Left ventricle myocardium superior (tissue), 1 donor: ENCODE data around the gene OAT. TPM values are rescaled to one million over a fixed set of nuclear protein-coding genes. Genes with fewer than 3 reads are reported as not detected.

Experiments
- total RNA-seq: library from RNA; stranded (reverse); fragmentation: NEBNext Ultra II Directional; extraction: Animal tissue kit (Norgen Biotek cat#: 25700); gene quantifications from one replicate; pipeline ENCODE4 v1.2.1, GENCODE V29; 2021
- donor health status: DM: no; HTN: yes; CAD: no; lungs with severe emphysema.

Gene OAT
- total RNA-seq, 1 donor from 2014 or later = 22.7 TPM

Other genes starting within 250 kb of the OAT start
- not detected for gene NKX1-2, start 31.1 kb upstream of the OAT start, total RNA-seq
- 9.1 TPM for gene LHPP, start 42.9 kb upstream of the OAT start, total RNA-seq